HG03439 (cell line): ENCODE data around the gene KLHDC8B.
"Not testable (repeated sequence)": the region's sequence is repeated elsewhere in the genome, so short reads cannot be mapped to it uniquely, and the experiment has no call there.

ENCODE experiments used
- ATAC-seq: cut with Tn5 transposase; IDR thresholded peaks from one replicate; pipeline ENCODE4 v1.9.1; 2021; ENCODE audit warnings: mild to moderate bottlenecking, moderate library complexity; ENCODE audit not compliant: unreplicated experiment

Gene KLHDC8B

DNA sequence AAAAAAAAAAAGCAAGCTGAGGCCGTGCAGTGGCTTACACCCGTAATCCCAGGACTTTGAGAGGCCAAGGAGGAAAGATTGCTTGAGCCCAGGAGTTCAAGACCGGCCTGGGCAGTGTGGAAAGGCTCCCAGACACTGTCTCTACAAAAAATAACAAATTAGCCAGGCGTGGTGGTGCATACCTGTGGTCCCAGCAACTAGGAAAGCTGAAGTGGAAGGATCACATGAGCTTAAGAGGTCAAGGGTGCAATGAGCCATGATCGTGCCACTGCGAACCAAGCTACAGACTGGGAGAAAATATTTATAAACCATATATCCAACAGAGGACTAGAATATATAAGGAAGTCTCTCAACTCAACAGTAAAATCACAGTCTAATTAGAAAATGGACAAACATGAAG is 10.0 kb downstream of the KLHDC8B start:
- ATAC-seq: no peak

DNA sequence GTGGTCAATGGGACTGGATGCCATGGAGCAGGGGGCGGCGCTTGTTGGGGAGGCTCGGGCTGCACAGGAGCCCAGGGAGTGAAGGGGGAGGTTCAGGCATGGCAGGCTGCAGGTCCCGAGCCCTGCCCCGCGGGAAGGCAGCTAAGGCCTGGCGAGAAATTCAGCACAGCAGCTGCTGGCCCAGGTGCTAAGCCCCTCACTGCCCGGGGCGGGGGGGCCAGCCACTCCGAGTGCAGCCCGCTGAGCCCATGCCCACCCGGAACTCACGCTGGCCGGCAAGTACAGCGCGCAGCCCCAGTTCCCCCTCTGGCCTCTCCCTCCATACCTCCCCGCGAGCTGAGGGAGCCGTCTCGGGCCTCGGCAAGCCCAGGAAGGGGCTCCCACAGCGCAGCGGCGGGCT is 11.3 kb downstream of the KLHDC8B start:
- no peak for ATAC-seq

DNA sequence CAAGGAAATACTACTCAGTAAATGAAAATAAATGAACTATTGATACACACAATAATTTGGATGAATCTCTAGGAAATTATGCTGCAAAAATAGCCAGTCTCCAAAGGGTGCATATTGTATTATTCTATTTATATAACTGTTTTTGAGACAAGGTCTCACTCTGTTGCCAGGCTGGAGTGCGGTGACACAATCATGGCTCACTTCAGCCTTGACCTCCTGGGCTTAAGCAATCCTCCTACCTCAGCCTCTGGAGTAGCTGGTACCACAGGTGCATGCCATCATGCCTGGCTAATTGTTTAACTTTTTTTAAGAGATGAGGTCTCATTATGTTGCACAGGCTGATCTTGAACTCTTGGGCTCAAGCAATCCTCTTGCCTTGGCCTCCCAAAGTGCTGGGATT is 12.5 kb downstream of the KLHDC8B start:
- no peak for ATAC-seq

DNA sequence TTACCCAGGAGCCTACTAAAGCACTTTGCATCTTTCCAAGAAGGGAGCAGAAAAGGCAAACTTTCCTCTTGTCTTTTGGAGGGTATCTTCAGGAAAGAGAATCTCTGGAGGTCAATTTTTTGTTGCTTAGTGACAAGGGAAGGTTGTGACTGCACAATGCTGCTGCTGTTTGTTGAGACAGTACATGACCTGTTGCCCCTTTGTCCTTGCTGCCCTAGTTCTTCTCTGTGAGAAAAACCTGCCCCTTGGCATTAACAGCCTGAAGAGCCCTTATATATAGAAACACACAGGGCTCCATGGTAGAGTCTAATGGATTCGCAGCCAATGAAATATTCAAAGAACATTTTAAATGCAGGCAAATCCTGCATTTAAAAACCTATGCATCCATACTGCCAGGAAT is 20.3 kb downstream of the KLHDC8B start:
- no peak for ATAC-seq

DNA sequence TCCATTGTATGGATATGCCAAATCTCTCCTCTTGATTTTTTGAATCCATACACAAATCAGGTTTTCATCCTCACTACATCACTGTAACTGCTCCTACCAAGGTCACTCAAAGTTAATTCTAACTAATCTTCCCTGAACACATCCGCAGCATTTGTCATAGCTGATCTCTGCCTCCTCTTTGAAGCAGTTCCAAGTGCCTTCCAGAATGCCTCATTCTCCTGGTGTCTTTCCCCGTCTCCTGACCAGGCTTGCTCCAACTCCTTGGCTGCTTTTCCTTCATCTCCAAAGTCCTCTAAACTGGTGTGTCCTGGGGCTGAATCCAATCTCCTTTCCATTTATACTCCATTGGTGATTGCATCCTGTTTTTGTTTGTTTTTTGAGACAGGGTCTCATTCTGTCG is 26.8 kb downstream of the KLHDC8B start:
- ATAC-seq: no peak

DNA sequence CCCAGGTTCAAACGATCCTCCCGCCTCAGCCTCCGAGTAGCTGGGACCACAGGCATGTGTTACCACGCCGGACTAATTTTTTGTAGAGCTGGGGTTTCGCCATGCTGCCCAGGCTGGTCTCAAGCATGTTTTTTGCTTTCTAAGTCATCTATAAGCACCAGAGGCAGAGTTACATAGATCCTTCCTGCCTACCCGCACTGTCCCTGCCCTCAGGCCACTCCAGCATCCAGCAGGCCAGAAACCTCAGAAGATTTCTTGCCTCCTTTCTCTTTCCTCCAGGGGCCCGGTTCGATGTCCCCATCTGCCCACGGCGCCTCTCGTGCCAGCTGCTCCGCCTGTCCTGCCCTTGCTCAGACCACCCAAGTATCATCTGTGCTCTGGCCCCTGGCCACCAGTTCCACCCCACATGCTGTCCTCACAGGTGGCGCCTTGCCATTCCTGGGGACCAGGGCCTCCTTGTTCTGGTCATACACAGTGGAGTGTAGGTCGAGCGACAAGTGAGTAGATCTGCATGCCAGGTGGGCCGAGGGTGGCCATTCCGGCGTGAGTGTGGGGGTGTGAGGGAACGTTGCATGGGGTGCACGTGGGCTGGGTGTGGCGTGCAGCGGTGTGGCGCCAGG is 27.3 kb downstream of the KLHDC8B start:
- no peak for ATAC-seq

DNA sequence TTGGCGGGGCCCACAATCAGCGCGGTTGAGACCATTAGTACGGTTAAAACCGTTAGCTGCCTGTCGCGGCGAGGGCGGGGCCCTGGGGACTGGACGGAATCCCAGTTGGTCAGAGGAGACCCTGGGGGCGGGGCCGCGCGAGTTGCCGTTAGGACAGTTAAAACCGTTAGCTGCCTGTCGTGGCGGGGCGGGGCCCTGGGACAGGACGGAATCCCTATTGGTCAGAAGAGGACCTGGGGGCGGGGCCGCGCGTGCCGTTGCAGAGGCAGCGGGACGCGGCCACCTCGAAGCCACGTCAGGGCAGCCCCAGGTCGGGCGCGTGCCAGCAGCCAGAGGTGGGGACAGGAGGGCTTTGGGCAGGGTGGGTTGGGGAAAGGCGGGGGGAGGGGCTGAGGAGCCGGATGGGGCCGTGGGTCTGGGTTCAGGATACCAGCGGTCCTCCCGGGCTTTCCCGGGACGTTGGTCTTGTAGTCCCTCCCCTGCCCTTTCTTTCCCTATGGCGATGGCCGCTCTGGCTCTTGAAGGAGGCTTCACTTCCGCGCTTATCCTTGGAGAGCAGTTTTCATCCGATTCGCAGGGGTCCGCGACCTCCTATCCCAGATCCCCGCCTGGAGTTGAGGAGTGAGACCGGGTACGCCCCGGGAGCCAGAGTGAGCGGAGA is 28.0 kb downstream of the KLHDC8B start:
- ATAC-seq: no peak

DNA sequence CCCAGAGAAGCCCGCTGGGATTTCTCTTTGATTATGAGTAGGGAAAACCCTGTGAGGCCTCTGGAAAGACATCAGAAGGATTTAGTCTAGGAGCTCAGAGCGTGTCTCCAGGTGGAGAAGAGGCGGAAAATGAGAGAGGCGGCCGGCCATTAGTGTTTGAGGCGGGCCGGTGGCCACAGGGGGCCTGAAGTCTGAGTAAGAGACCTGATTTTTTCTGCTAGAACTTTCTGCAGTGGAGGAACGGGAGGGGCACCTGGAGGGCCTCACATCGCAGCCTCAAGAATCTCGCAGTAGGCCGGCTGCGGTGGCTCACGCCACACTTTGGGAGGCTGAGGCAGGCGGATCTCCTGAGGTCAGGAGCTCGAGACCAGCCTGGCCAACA is 28.5 kb downstream of the KLHDC8B start:
- no peak for ATAC-seq

DNA sequence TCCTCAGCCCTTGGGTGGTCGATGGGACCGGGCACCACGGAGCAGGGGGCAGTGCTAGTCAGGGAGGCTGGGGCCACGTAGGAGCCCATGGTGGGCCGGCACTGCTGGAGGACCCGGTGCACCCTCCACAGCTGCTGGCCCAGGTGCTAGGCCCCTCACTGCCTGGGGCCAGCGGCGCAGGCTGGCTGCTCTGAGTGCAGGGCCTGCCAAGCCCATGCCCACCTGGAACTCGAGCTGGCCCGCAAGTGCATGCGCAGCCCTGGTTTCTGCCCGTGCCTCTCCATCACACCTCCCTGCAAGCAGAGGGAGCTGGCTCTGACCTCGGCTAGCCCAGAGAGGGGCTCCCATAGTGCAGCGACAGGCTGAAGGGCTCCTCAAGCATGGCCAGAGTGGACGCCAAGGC is 42.1 kb downstream of the KLHDC8B start:
- ATAC-seq: no peak

DNA sequence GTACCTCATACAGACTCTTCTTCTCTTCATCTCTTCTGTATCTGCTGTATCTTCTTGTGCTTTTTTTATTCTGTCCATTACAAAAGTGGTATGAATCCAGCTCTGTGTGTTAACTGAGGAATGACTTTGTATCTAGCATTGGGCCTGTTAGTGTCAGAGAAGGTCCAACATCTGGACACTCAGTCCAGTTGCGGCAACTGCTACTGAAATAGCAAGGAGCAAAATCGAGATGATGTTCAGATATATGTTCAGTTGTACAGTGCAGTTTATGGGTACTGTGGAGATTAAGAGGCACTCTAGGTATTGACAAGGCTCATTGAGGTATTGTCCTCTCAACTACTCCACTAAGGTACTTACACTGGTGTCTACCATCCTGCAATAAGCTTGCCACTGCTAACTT is 42.6 kb downstream of the KLHDC8B start:
- no peak for ATAC-seq

DNA sequence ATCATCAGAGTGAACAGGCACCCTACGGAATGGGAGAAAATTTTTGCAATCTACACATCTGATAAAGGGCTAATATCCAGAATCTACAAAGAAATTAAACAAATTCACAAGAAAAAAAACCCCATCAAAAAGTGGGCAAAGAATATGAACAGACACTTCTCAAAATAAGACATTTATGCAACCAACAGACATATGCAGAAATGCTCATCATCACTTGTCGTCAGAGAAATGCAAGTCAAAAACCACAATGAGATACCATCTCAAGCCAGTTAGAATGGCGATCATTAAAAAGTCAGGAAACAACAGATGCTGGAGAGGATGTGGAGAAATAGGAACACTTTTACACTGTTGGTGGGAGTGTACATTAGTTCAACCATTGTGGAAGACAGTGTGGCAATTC is 45.3 kb downstream of the KLHDC8B start:
- not testable (repeated sequence) for ATAC-seq

DNA sequence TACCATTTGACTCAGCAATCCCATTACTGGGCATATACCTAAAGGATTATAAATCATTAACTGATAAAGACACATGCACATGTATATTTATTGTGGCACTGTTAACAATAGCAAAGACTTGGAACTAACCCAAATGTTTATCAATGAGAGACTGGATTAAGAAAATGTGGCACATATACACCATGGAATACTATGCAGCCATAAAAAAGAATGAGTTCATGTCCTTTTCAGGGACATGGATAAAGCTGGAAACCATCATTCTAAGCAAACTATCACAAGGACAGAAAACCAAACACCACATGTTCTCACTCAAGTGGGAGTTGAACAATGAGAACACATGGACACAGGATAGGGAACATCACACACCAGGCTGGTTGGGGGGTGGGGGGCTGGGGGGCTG is 45.7 kb downstream of the KLHDC8B start:
- not testable (repeated sequence) for ATAC-seq

DNA sequence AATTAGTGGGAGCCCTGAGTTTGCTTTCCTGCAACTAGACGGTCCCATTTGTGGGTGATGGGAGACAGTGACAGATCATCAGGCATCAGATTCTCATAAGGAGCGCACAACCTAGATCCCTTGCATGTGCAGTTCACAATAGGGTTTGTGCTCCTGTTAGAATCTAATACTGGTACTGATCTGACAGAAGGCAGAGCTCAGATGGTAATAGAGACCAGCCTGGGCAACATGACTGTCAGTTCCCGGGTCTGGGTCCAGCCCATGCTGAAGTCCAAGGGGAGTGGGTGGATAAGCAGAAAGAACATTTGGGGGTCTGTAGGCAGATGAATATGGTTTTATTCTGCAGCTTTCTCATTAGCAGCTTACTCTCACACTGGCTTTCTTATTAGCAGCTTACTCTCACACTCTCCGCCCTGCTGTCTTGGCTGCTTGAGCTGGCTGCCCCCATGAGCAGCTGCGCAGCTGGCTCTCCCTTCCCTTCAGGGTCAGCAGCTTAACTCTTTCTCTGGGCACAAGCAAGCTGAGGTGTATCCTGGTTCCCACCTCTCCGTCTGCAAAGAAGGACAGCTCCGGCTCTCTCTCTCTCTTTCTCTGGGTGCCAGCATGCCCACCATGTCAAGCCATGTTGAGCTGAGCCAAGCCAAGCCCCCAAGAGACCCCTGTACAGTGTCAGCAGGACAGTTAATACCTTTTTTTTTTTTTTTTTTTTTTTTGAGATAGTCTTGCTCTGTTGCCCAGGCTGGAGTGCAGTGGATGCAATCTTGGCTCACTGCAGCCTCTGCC is 46.5 kb downstream of the KLHDC8B start:
- ATAC-seq: no peak

DNA sequence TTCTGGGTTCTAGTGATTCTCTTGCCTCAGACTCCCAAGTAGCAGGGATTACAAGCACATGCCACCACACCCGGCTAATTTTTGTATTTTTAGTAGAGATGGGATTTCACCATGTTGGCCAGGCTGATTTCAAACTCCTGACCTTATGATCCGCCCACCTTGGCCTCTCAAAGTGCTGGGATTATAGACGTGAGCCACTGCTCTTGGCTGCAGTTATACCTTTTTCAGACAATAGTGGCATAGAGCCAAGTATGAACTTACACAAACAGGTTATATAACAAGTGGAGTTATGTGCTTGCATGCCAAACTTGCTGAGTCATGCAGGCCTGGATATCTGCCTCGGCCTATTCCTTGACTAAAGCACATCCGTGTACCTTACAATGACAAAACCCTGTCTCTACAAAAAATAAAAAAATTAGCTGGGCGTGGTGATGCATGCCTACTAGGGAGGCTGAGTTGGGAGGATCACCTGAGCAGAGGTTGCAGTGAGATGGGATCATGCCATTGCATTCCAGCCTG is 47.1 kb downstream of the KLHDC8B start:
- ATAC-seq: not testable (repeated sequence)

DNA sequence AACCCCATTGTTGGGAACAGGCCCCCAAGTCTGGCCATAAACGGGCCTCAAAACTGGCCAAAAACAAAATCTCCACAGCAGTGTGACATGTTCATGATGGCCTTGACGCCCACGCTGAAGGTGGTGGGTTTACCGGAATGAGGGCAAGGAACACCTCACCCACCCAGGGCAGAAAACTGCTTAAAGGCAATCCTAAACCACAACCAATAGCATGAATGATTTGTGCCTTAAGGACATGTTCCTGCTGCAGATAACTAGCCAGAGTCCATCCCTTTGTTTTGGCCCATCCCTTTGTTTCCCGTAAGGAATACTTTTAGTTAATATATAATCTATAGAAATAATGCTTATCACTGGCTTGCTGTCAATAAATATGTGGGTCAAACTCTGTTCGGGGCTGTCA is 47.7 kb downstream of the KLHDC8B start:
- ATAC-seq: no peak

DNA sequence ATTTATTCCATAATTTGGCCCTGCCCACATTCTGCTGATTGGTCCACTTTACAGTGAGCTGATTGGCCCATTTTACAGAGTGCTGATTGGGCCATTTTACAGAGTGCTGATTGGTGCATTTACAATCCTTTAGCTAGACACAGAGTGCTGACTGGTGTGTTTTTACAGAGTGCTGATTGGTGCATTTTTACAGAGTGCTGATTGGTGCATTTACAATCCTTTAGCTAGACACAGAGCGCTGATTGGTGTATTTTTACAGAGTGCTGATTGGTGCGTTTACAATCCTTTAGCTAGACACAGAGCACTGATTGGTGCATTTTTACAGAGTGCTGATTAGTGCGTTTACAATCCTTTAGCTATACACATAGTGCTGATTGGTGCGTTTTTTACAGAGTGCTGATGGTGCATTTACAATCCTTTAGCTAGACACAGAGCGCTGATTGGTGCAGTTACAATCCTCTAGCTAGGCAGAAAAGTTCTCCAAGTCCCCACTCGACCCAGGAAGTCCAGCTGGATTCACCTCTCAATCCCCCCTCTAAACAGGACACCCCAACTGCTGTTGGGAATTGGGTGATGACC is 49.7 kb downstream of the KLHDC8B start:
- ATAC-seq: not testable (repeated sequence)

DNA sequence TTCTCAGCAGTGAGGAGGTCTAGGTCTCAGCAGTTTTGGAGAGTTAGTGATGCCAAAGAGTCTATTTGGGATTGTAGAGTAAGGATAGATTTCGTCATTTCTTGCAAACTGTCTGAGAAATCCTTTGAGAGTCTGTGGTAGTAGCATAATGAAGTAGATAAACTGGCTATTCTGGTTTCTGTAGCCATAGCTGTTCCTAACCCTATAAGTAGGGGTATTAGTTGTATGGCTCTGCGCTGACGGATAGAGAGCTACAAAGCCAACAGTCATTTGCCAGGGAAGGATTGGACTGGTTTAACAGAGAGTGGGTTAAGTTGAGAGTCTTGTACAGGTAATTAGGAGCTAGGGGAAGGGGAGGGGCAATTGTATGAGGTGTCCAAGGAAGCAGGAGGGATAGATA is 50.6 kb downstream of the KLHDC8B start:
- ATAC-seq: no peak
